H1 (cell line): ENCODE data around the gene TMEM250.

Source experiments
- ATF3 ChIP-seq: IDR thresholded peaks from 2 replicates; pipeline ENCODE4 v1.6.1; 2011; ENCODE audit warnings: low read depth, mild to moderate bottlenecking, low read length; ENCODE audit not compliant: insufficient read depth
- BRCA1 ChIP-seq: IDR thresholded peaks from 2 replicates; pipeline ENCODE4 v1.6.1; 2012; ENCODE audit warnings: low read depth, low read length, improper control_type of control experiment
- CTCF ChIP-seq, 3 experiments: IDR thresholded peaks; 1 replicate in 2 of 3; 2 replicates in 1 of 3; pipeline versions ENCODE4 v1.5.1 to v1.6.1; 2011; ENCODE audit warnings: low read length in 3 of 3, mild to moderate bottlenecking in 3 of 3, inconsistent platforms in 2 of 3, low read depth in 1 of 3, moderate library complexity in 1 of 3; ENCODE audit not compliant: insufficient read depth in 1 of 3; ENCODE audit errors: control extremely low read depth in 1 of 3
- FOSL1 ChIP-seq: IDR thresholded peaks from 2 replicates; pipeline ENCODE4 v1.6.1; 2011; ENCODE audit warnings: mild to moderate bottlenecking, low read depth, low read length, moderate library complexity; ENCODE audit not compliant: insufficient read depth
- MAX ChIP-seq: IDR thresholded peaks from 2 replicates; pipeline ENCODE4 v1.6.1; 2012; ENCODE audit warnings: inconsistent platforms
- POLR2A ChIP-seq, 2 experiments: IDR thresholded peaks; 1 replicate in 1 of 2; 2 replicates in 1 of 2; pipeline ENCODE4 v1.6.1; 2011; ENCODE audit warnings: low read depth in 2 of 2, low read length in 2 of 2, mild to moderate bottlenecking in 2 of 2; ENCODE audit errors: control extremely low read depth in 1 of 2
- POLR2AphosphoS5 ChIP-seq: IDR thresholded peaks from 2 replicates; pipeline ENCODE4 v1.6.1; 2011; ENCODE audit warnings: low read depth, low read length
- RFX5 ChIP-seq: IDR thresholded peaks from 2 replicates; pipeline ENCODE4 v1.6.1; 2011; ENCODE audit warnings: low read depth, low read length, improper control_type of control experiment, borderline replicate concordance

- TF ChIP-seq POLR2AphosphoS5 (no peak), FOSL1 (no peak), CTCF (IDR thresholded peaks at IDR 0.05; ENCODE audit: control extremely low read depth in 1 of 3, insufficient read depth in 1 of 3, low read depth in 1 of 3, low read length in 3 of 3) (no peak), POLR2A (IDR thresholded peaks at IDR 0.05; ENCODE audit: control extremely low read depth in 1 of 2, low read depth in 2 of 2, low read length in 2 of 2) (no peak), MAX (0 out of 2 replicates have a peak, but pooled peaks have one; percentile 12), ATF3 (no peak), RFX5 (no peak), BRCA1 (no peak)
Measured at GRCh38 chr9:136119061-136119882, 597 bp upstream of the TMEM250 start.
